OCI-LY1 (cell line): ENCODE results near the gene SULT1A3.
"Not testable (repeated sequence)": the region's sequence is repeated elsewhere in the genome, so short reads cannot be mapped to it uniquely, and the experiment has no call there.

Source experiments
- H2AFZ ChIP-seq: fragments of 200-600 bp; sonication (generic), shearing (Covaris generic); 2 replicates; pipeline ENCODE4 v1.6.0; 2014; ENCODE audit warnings: antibody characterized with exemption, mild to moderate bottlenecking, low read length
- H3F3A ChIP-seq: fragments of 200-600 bp; sonication (generic), shearing (Covaris generic); 2 replicates; pipeline ENCODE4 v1.6.0; 2014; ENCODE audit warnings: mild to moderate bottlenecking, antibody characterized with exemption, low read length, moderate library complexity; ENCODE audit not compliant: insufficient read depth
- H3K27ac ChIP-seq: fragments of 200-600 bp; sonication (generic); 2 replicates; pipeline ENCODE4 v1.5.1; 2014; ENCODE audit warnings: low read length, mixed run types, mild to moderate bottlenecking, low read depth; ENCODE audit not compliant: poor library complexity, severe bottlenecking
- H3K27me3 ChIP-seq: fragments of 200-600 bp; sonication (generic); 2 replicates; pipeline ENCODE4 v1.6.0; 2014; ENCODE audit warnings: antibody characterized with exemption, mild to moderate bottlenecking, low read length, moderate library complexity; ENCODE audit not compliant: insufficient read depth
- H3K36me3 ChIP-seq: fragments of 200-600 bp; sonication (generic); 2 replicates; pipeline ENCODE4 v1.6.1; 2014; ENCODE audit warnings: mild to moderate bottlenecking, antibody characterized with exemption, low read length, moderate library complexity, mixed read lengths; ENCODE audit not compliant: insufficient read depth
- H3K4me1 ChIP-seq: fragments of 200-600 bp; sonication (generic); 2 replicates; pipeline ENCODE4 v1.5.1; 2014; ENCODE audit warnings: mild to moderate bottlenecking, low read length, moderate library complexity; ENCODE audit not compliant: insufficient read depth, severe bottlenecking
- H3K4me2 ChIP-seq: fragments of 200-600 bp; sonication (generic), shearing (Covaris generic); 2 replicates; pipeline ENCODE4 v1.6.1; 2014; ENCODE audit warnings: low read length
- H3K4me3 ChIP-seq: fragments of 200-600 bp; sonication (generic); 2 replicates; pipeline ENCODE4 v1.5.1; 2014; ENCODE audit warnings: low read length, low read depth, mild to moderate bottlenecking, mixed read lengths; ENCODE audit not compliant: poor library complexity, severe bottlenecking
- H3K79me2 ChIP-seq: fragments of 200-600 bp; shearing (Covaris generic); 2 replicates; pipeline ENCODE4 v1.6.1; 2016; ENCODE audit warnings: mixed run types, low read length, mixed read lengths; ENCODE audit not compliant: insufficient read depth
- H3K9ac ChIP-seq: fragments of 200-600 bp; sonication (generic), shearing (Covaris generic); 2 replicates; pipeline ENCODE4 v1.6.1; 2014; ENCODE audit warnings: mild to moderate bottlenecking, low read length, mixed read lengths
- H3K9me2 ChIP-seq: fragments of 200-600 bp; sonication (generic), shearing (Covaris generic); 2 replicates; pipeline ENCODE4 v1.6.1; 2014; ENCODE audit warnings: low read depth, mild to moderate bottlenecking, low read length, mixed read lengths
- H3K9me3 ChIP-seq: fragments of 200-600 bp; shearing (Covaris generic); 2 replicates; pipeline ENCODE4 v1.6.1; 2014; ENCODE audit warnings: low read length, mixed read lengths
- H4K20me1 ChIP-seq: fragments of 200-600 bp; sonication (generic), shearing (Covaris generic); 2 replicates; pipeline ENCODE4 v1.6.0; 2016; ENCODE audit warnings: mild to moderate bottlenecking, low read length; ENCODE audit not compliant: insufficient read depth
- EZH2 ChIP-seq: fragments of 200-600 bp; sonication (generic), shearing (Covaris generic); IDR thresholded peaks from 2 replicates; pipeline ENCODE4 v1.8.0; 2017; ENCODE audit warnings: borderline replicate concordance, mixed run types, mild to moderate bottlenecking, antibody characterized with exemption, low read length, moderate library complexity, mixed read lengths
- TF ChIP-seq, protein P1 (sequence below): fragments of 200-600 bp; sonication (generic), shearing (Covaris generic); IDR thresholded peaks from 2 replicates; pipeline ENCODE4 v1.5.1; 2017; ENCODE audit warnings: mild to moderate bottlenecking, antibody characterized with exemption, low read length, moderate library complexity, mixed read lengths

SULT1A3 gene

DNA sequence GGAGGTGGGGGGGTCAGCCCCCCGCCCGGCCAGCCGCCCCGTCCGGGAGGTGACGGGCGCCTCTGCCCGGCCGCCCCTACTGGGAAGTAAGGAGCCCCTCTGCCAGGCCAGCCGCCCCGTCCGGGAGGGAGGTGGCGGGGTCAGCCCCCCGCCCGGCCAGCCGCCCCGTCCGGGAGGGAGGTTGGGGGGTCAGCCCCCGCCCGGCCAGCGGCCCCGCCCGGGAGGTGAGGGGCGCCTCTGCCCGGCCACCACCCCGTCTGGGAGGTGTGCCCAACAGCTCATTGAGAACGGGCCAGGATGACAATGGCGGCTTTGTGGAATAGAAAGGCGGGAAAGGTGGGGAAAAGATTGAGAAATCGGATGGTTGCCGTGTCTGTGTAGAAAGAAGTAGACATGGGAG lies 28.9 kb upstream of the SULT1A3 start:
- not testable (repeated sequence) for H3K27ac ChIP-seq, H3K27me3 ChIP-seq, H3K9me3 ChIP-seq, H3K4me1 ChIP-seq, H3K4me3 ChIP-seq, H3K4me2 ChIP-seq, H3K36me3 ChIP-seq, H3K9ac ChIP-seq, H3K9me2 ChIP-seq, H4K20me1 ChIP-seq, H3K79me2 ChIP-seq, H2AFZ ChIP-seq, H3F3A ChIP-seq

DNA sequence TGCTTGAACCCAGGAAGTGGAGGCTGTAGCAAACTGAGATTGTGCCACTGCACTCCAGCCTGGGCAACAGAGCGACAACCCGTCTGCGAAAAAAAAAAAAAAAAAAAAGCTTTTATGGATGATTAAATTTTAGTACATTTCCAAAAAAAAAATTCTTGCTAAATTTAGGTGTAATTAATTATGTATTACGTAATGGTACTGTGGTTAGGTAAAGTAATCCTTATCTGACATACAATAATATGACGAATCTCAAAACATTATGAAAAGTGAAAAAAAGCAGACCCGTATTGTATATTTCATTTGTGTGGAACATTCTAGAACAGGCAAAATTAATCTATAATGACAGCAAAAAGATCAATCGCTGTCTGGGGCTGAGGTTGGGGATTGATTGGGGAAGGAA lies 26.0 kb upstream of the SULT1A3 start:
- H3K27ac ChIP-seq = no peak overlapping the region
- no peaks in the 10 kb centered on the region; the same call in 1 of the 2 replicates for H3K27me3 ChIP-seq
- no peaks in the 10 kb centered on the region; the same call in 1 of the 2 replicates for H3K36me3 ChIP-seq
- no peaks in the 10 kb centered on the region for H3K9me2 ChIP-seq
- no peak overlapping the region for H3K4me3 ChIP-seq
- no peaks in the 10 kb centered on the region for H3K79me2 ChIP-seq
- no peaks in the 10 kb centered on the region for H3K4me1 ChIP-seq
- no peak overlapping the region for H3K4me2 ChIP-seq
- no peaks in the 10 kb centered on the region for H3K9me3 ChIP-seq
- H3K9ac ChIP-seq = no peak overlapping the region
- H2AFZ ChIP-seq = no peak overlapping the region
- H3F3A ChIP-seq = no peaks in the 10 kb centered on the region
- TF ChIP-seq, protein P1, sequence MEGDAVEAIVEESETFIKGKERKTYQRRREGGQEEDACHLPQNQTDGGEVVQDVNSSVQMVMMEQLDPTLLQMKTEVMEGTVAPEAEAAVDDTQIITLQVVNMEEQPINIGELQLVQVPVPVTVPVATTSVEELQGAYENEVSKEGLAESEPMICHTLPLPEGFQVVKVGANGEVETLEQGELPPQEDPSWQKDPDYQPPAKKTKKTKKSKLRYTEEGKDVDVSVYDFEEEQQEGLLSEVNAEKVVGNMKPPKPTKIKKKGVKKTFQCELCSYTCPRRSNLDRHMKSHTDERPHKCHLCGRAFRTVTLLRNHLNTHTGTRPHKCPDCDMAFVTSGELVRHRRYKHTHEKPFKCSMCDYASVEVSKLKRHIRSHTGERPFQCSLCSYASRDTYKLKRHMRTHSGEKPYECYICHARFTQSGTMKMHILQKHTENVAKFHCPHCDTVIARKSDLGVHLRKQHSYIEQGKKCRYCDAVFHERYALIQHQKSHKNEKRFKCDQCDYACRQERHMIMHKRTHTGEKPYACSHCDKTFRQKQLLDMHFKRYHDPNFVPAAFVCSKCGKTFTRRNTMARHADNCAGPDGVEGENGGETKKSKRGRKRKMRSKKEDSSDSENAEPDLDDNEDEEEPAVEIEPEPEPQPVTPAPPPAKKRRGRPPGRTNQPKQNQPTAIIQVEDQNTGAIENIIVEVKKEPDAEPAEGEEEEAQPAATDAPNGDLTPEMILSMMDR = no peak
- no peak for TF ChIP-seq EZH2
- H4K20me1 ChIP-seq = no peaks in the 10 kb centered on the region

DNA sequence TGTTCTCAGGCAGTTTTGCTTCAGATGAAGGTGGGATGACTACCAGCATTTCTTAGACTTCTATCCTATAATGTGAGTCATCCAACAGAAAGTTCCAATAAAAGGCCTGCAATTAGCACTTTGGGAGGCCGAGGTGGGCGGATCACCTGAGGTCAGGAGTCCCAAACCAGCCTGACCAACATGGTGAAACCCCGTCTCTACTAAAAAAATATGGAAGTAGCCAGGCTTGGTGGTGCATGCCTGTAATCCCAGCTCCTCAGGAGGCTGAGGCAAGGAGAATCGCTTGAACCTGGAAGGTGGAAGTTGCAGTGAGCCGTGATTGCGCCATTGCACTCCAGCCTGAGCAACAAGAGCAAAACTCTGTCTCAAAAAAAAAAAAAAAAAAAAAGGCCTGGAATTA lies 22.2 kb upstream of the SULT1A3 start:
- H3K4me2 ChIP-seq, H3K9me2 ChIP-seq, H3F3A ChIP-seq, H2AFZ ChIP-seq, H4K20me1 ChIP-seq, H3K79me2 ChIP-seq, H3K36me3 ChIP-seq, H3K9me3 ChIP-seq, H3K4me1 ChIP-seq, H3K4me3 ChIP-seq, H3K27ac ChIP-seq, H3K9ac ChIP-seq, H3K27me3 ChIP-seq: not testable (repeated sequence)

DNA sequence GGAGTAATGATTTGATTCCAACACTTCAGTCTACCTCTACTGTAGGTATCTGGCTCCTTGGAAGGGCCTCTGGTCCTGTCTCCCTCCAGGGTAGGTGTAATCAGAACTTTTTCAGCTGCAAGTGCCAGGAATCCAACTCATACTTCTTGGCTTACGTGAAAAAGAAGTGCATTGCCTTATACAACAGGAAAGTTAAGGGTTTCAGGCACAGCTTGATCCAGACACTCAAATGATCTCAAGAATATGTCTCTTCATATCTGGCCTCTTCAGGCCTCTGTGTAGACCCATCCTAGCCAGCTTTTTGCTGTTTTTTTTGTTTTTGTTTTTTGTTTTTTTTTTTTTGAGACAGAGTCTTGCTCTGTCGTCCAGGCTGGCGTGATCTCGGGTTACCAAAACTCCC lies 19.9 kb upstream of the SULT1A3 start:
- TF ChIP-seq EZH2 = no peak
- TF ChIP-seq, protein P1 = no peak
- no peak overlapping the region for H2AFZ ChIP-seq

More for the DNA sequence above, 19.9 kb upstream of the SULT1A3 start:
- Histone ChIP-seq H4K20me1 (no peaks in the 10 kb centered on the region), H3K4me3 (no peak overlapping the region), H3K9me2 (no peaks in the 10 kb centered on the region), H3K4me2 (no peak overlapping the region), H3F3A (no peaks in the 10 kb centered on the region), H3K27ac (no peak overlapping the region), H3K27me3 (no peaks in the 10 kb centered on the region; the same call in 1 of the 2 replicates), H3K9ac (no peak overlapping the region), H3K79me2 (no peaks in the 10 kb centered on the region), H3K9me3 (no peaks in the 10 kb centered on the region), H3K4me1 (peaks cover 6% of the 10 kb centered on the region), H3K36me3 (peaks cover 2% of the 10 kb centered on the region; the same call in 1 of the 2 replicates)
